Glutamatergic neuron (in vitro differentiated cells): ENCODE data around the gene NARS2. TPM values are rescaled to one million over a fixed set of nuclear protein-coding genes. Genes with fewer than 3 reads are reported as not detected.

ENCODE experiments used
- DNase-seq: peaks from one replicate; pipeline ENCODE4 v3.0.0; 2022
- H3K27ac Mint-ChIP-seq: one replicate; pipeline ENCODE4 v1.8.0; 2020; ENCODE audit warnings: mild to moderate bottlenecking, mixed read lengths, inconsistent platforms; ENCODE audit not compliant: unreplicated experiment
- H3K27me3 Mint-ChIP-seq: one replicate; pipeline ENCODE4 v1.8.0; 2020; ENCODE audit warnings: mild to moderate bottlenecking, moderate library complexity, mixed read lengths, inconsistent platforms; ENCODE audit not compliant: unreplicated experiment
- H3K36me3 Mint-ChIP-seq: one replicate; pipeline ENCODE4 v1.8.0; 2020; ENCODE audit warnings: mild to moderate bottlenecking, mixed read lengths, inconsistent platforms; ENCODE audit not compliant: unreplicated experiment
- H3K4me1 Mint-ChIP-seq: one replicate; pipeline ENCODE4 v1.8.0; 2020; ENCODE audit warnings: mild to moderate bottlenecking, low read depth, mixed read lengths, inconsistent platforms; ENCODE audit not compliant: unreplicated experiment
- H3K4me3 Mint-ChIP-seq: one replicate; pipeline ENCODE4 v1.8.0; 2020; ENCODE audit warnings: mild to moderate bottlenecking, mixed read lengths, inconsistent platforms; ENCODE audit not compliant: unreplicated experiment
- H3K9me3 Mint-ChIP-seq: one replicate; pipeline ENCODE4 v1.8.0; 2020; ENCODE audit warnings: mild to moderate bottlenecking, moderate library complexity, mixed read lengths, inconsistent platforms; ENCODE audit not compliant: unreplicated experiment
- total RNA-seq: library from RNA; stranded (reverse); fragmentation: NEBNext Ultra II Directional; extraction: Animal tissue kit (Norgen Biotek cat#: 25700); gene quantifications from one replicate; pipeline ENCODE4 v1.2.1, GENCODE V29; 2021; ENCODE audit not compliant: unreplicated experiment
- TF ChIP-seq, protein P1 (sequence below): fragments of 200-600 bp; sonication (generic); IDR thresholded peaks from one replicate; pipeline ENCODE4 v1.5.0; 2021; ENCODE audit not compliant: partially characterized antibody, unreplicated experiment

The NARS2 gene
- total RNA-seq, 1 donor from 2014 or later, result 21.1 TPM

DNA sequence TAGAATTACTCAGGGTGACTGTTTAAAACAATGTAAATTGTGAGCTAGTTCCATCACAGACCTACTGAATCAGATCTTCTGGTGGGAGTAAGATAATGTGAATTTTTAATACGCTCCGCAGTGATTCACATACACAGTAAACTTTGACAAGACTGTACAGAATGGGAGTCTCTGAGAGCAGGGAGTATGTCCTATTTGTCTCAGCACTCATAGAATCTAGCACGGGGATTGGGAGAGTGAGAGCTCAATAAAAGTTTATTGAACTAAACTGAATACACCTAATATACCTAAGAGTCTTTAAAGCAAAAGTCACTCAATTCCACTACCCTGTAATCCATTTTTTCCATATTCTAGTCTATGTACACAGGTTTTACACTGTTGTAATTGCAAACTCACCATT is 145.9 kb downstream of the NARS2 start:
- TF ChIP-seq, protein P1, sequence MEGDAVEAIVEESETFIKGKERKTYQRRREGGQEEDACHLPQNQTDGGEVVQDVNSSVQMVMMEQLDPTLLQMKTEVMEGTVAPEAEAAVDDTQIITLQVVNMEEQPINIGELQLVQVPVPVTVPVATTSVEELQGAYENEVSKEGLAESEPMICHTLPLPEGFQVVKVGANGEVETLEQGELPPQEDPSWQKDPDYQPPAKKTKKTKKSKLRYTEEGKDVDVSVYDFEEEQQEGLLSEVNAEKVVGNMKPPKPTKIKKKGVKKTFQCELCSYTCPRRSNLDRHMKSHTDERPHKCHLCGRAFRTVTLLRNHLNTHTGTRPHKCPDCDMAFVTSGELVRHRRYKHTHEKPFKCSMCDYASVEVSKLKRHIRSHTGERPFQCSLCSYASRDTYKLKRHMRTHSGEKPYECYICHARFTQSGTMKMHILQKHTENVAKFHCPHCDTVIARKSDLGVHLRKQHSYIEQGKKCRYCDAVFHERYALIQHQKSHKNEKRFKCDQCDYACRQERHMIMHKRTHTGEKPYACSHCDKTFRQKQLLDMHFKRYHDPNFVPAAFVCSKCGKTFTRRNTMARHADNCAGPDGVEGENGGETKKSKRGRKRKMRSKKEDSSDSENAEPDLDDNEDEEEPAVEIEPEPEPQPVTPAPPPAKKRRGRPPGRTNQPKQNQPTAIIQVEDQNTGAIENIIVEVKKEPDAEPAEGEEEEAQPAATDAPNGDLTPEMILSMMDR, result no peak
- Mint-ChIP-seq H3K9me3 (no peaks in the 10 kb centered on the region), H3K27ac (no peak overlapping the region), H3K4me3 (no peak overlapping the region), H3K36me3 (no peaks in the 10 kb centered on the region), H3K4me1 (no peaks in the 10 kb centered on the region), H3K27me3 (no peaks in the 10 kb centered on the region)
- no peak for DNase-seq

DNA sequence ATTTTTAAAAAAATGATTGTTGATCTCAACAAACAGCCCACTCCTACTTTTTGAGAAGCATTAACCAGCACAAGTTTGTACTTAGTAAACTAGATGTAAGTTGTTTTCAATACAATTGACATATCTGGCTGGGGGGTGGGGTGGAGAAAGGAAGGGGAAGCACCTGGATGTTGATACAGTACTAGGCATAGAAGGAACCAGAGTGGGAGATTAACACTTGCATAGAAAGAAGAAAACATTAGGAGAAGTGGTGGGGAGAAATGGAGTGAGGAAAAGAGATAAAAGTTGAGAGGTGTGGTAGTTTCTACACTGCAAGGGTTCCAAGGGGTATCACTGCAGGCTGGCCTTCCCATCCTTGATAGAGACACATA is 146.4 kb downstream of the NARS2 start:
- H3K27ac Mint-ChIP-seq, result peak overlapping the region; percentile 0
- no peaks in the 10 kb centered on the region for H3K9me3 Mint-ChIP-seq
- H3K27me3 Mint-ChIP-seq, result no peaks in the 10 kb centered on the region
- DNase-seq, result no peak
- TF ChIP-seq, protein P1, result no peak
- no peaks in the 10 kb centered on the region for H3K4me1 Mint-ChIP-seq
- H3K4me3 Mint-ChIP-seq, result no peak overlapping the region
- no peaks in the 10 kb centered on the region for H3K36me3 Mint-ChIP-seq

DNA sequence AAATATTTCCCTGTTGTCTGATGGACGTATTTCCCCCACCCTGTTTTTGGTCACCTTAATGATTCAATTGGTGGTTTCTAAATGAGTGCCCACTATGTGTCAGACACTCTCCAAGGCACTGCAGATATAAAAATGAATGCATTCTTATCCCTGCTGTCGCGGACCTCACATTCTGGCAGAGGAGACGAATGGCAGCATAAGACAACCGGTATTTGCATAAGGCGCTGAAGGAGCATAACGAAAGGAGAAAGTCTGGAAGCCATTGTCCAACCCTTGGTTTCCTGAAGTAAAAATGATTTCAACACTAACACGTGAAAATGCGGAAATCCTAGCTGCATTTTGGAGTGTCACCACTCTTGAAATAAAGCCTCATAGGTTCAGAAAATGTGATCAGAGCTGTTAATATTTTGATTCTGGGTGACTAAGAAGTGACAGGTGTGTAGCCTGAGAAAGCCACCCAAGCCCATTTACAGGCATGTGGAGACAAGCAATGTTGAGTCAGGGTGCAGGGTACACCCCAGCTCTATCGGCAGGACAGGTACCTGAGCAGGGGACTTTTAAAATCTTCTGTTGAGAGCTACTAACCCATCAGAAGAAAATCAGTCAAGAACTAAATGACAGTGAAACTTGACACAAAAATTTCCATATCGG is 146.9 kb downstream of the NARS2 start:
- Mint-ChIP-seq H3K27me3 (no peaks in the 10 kb centered on the region), H3K36me3 (no peaks in the 10 kb centered on the region), H3K27ac (no peak overlapping the region), H3K4me1 (no peaks in the 10 kb centered on the region), H3K9me3 (no peaks in the 10 kb centered on the region), H3K4me3 (no peak overlapping the region)
- no peak for DNase-seq
- TF ChIP-seq, protein P1, result no peak

DNA sequence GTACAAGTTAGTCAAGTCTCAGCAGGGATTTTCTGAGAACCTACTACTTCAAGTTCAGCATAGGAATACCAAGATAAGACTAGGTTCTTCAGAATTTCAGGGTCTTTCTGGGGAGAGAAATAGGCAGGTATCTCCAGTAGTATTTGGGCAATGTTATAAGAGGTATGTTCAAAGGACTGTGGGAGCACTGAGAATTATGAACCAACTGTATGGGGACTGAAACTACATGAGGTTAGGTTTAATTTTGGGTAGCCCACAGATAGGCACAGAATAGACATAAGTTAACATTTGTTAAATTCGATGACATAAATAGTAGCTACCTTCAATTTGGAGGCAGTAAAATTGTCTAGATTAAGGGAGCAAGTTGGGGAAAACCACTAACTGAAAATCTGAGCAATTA is 147.8 kb downstream of the NARS2 start:
- TF ChIP-seq, protein P1, result no peak
- no peaks in the 10 kb centered on the region for H3K27me3 Mint-ChIP-seq

DNA sequence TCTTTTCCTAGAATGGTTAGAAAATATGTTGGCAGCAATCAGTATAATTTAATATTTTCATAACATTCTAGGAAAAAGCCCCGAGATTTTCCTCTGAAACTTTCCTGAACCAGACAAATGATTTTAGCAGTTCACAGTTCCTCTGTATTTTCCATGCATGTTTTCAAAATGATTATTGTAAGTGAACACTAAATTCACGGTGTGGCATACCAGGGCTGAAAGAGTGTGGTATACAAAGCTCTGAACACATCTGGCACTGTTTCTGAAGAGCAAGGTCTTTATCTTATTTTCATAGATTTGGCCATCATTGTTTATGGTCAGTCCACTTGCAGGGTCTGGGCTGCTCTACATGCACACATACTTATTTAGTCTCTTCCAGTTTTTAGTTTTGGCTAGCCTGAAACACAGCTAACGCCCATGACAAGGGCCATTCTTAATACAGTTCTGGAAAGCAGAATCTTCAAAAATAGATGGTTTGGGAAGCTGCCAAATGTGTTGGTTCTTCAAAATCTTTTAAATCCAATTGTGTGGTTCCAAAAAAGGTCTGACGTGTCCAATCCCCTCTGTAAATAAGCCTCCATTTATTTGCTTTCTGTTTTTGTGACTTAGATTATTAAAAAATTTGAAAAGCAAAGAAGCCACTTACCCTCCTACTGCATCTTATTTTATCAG is 149.1 kb downstream of the NARS2 start:
- peaks cover 2% of the 10 kb centered on the region for H3K9me3 Mint-ChIP-seq
- no peaks in the 10 kb centered on the region for H3K36me3 Mint-ChIP-seq
- H3K4me3 Mint-ChIP-seq, result no peak overlapping the region
- H3K4me1 Mint-ChIP-seq, result peaks cover 6% of the 10 kb centered on the region
- TF ChIP-seq, protein P1, result no peak
- no peak overlapping the region for H3K27ac Mint-ChIP-seq
- no peak for DNase-seq
- H3K27me3 Mint-ChIP-seq, result no peaks in the 10 kb centered on the region

More for the DNA sequence above, 147.8 kb downstream of the NARS2 start:
- DNase-seq, result no peak
- H3K27ac Mint-ChIP-seq, result no peak overlapping the region
- H3K9me3 Mint-ChIP-seq, result no peaks in the 10 kb centered on the region
- no peaks in the 10 kb centered on the region for H3K36me3 Mint-ChIP-seq
- peaks cover 3% of the 10 kb centered on the region for H3K4me1 Mint-ChIP-seq
- no peak overlapping the region for H3K4me3 Mint-ChIP-seq
